NCI-H1105 (cell line): Measurements from ENCODE around the gene DCDC2C.

Experiments
- DNase-seq: peaks from one replicate; lab custom pipeline; 2025; lab: John Stamatoyannopoulos, UW

The DCDC2C gene

DNA sequence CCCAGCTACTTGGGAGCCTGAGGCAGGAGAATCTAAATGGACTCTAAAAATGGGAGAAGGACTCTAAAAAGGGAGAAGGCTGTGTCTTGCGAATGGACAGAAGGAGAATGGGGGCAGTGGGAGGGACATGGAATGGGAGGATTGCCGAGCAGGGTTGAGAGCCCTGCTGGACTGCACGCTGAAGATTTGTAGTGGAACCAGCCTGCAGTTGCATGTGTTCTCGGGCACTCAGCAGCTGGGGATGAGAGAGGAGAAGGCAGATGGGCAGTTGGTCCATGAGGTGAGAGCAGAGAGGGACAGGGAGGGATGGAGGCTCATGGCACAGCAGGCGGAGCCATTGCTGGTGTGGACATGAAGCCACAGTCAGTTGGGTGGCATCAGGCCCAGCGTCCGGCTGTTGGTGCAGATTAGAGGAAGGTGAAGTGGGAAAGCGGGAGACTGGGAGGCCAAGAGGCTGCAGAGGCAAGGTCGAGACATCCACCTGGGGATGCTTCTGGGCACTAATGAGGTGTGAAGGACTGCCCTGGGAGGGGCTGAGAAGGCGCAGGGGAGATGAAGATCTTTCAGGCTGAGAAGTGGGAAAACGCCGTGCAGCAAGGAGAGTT lies 40.7 kb downstream of the DCDC2C start:
- no peak for DNase-seq

DNA sequence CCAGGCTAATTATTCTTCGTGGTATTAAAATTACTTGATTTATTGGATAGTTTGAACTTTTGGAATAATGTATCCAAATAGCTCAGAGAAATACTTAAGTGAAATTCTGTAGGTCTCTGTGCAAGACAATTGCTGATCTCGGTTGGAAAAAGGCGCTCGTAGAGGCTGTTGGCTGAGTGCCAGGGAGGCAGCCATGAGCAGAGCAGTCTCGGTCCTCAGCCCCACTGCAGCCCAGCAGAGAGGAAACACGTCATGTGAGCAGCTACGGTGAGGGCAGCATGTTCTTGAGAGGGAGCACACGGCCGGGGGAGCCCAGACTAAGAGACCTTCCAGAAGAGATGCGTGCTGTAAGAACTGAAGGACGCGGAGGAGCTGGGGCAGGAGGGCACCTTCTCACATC lies 42.5 kb downstream of the DCDC2C start:
- DNase-seq: no peak

DNA sequence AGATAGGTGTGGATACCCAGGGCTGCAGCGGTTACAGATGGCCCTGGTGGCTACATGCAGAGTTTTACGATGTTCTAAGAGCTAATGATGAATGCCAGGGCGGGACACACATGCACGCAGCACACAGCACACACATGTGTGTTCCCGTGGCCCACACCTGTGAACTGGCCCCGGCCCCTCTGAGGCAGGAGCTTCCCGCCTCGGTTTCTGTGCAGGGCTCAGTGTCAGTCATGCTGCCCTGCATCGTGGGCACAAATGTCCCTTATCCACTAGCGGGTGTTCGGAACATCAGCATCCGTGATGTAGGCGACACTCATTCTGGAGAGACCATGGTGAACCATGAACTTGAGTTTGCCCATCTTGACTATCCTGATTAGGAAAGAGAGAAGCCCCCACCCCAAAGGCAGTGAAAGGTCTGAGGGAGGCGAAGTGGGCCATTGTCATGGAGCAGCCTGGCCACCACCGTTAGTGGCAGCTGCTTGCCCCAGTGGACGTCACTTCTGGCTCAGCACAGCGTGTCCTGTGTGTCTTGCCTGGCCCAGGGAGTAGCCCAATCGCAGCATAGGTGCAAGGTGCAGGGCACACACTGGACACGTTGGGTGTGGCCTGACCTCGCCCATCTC lies 43.8 kb downstream of the DCDC2C start:
- DNase-seq: no peak

DNA sequence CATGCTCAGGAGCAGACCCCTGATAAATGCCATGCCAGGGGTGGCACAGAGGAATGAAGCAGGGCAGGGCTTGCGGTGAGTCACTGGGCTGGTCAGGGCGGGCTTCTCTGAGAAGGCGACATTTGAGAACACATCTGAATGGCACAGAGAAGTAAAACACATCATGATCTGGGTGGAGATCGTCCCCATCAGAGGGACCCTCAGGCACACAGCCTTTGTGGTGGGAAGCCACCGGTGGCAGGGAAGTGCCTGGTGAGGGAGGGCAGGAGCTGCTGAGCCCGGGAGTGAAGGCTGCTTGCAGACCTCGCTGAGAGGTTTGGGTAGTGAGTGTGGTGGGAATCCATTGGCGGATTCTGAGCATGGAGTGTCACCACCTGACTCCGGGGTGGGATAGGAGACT lies 44.5 kb downstream of the DCDC2C start:
- no peak for DNase-seq

DNA sequence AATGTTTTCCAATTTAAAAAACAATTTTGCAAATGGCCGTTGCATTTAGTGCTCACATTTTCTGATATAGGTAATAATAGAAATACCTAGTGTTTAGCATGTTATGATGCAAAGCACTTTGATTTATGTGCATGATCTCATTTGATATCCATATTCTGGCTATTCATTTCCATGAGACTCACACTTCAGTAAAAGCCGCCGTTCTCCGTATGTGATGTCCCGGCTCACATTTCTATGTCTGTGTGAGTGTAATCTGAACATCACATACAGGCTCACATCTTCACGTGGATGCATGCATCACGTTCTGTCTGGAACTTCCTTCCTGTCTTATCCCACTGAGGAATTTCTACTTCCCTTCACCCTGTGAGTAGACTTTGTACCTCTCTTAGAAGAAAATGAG lies 45.8 kb downstream of the DCDC2C start:
- DNase-seq: no peak

DNA sequence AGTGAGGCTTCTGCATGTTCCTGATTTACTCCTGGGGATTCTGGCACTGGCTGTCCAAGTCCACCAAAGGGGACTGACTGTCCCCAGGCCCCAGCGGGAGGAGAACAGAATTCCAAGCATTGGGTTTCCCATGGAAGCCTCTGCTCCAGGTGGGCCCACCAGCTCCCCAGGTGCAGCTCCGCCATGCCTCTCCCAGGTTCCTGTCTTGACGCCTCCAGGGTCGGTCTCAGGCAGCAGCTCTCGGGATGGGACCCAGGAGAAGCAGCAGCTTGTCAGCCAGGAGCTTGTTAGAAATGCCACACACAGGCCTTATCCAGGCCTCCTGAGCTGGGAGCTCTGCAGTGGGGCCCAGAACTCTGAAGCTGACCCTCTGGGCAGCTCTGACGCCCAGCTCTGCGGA lies 47.9 kb downstream of the DCDC2C start:
- DNase-seq: no peak

DNA sequence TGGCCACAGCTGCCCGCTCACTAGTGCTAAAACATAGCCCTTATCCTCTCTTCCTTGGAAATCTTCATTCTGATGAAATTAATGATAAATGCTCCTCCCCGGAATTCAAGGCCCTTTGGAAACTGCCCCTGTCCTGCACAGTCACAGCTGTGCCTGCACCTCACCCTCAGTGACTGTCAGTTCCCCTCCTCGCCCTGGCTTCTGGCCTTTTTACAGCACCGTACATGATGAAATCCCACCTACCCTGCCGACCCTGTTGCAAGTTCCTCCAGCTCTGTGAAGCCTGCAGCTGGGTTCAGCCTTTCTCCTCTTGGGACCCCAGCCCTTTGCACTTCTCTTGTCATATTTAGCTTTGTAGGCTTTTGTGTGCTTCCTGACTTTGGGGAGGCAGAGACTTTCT lies 48.4 kb downstream of the DCDC2C start:
- DNase-seq: no peak

DNA sequence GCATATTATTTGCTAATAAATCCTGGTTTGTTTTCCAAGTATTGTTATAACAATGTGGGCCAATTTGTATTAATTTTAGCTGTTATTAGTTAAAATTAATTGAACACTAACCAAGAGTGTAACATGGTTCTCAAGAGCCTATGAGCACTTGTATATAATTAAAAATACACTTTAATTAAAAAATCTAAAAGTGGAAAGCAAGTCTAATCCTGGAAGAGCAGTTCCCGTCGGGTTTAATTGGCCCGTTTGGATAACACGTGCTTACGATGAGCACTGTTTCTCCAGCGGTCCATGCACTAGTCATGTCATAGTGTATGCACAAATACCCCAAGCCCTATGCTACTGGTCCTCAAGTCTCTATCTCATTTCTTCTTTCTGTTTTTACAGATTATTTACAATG lies 49.0 kb downstream of the DCDC2C start:
- DNase-seq: no peak

DNA sequence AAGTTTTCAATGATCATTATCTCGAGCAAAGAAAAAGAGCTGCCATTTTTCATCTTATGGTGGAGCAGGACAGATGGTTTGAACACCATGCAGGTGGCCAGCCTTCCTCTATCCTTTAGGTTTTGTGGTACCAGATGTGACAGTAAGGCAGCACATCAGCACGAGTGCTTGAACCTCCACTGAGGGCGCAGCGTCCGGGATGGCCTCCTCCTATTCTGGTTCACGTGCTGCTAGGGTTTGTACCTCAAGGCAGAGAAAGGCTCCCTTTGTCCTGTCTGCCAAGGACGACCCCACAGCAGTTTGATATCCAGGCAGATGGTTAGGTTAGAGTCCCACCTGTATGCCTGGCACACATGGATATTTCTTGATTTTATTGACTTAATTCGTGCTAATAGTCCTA lies 50.2 kb downstream of the DCDC2C start:
- no peak for DNase-seq

DNA sequence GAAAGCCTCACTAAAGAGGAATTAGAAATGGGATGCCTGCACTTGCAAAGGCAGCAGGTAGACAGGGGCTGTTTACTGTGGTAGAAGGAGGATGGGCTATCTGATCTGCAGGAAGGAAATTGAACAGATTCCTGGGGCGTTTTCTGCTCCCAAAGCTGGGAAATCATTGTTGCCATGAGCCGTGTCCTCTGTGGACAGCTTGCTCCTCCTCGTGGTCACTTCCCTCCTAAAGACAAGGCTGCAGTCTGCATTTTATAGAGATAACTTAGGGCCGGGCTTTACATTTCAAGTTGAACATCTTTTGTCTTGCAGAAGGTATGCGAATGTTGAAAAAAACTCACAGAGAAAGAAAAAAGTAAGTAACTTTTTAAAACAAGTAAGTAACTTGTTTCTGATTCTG lies 50.9 kb downstream of the DCDC2C start:
- DNase-seq: no peak

DNA sequence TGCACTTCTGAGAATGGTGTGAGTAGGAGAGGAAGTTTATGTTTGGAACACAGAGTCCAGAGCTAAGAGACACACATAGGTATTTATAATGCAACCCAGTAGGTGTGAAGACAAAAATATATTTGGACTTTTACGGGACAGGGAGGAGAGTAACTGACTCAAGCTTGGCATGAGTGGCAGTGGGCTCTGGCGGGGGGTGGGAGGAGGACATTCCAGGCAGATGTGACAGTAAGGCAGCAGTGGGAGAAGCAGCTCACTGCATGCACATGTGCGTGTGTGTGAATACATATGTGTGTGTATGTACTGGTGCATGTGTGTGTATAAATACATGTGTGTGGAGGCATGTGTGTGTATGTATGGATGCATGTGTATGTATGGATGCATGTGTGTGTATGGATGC lies 51.4 kb downstream of the DCDC2C start:
- no peak for DNase-seq

DNA sequence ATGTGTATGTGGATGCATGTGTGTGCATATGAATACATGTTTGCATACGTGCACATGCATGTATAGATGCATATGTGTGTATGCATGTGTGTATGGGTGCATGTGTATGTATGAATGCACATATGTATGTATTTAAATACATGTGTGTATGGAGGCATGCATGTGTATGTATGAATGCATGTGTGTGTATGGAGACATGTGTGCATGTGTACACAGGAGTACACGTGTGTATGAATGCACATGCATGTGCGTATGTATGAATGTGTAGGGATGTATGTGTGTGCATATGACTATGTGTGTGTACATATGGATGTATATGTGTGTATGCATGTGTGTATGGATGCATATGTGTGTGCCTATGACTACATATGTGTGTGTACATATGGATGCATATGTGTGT lies 51.9 kb downstream of the DCDC2C start:
- no peak for DNase-seq

DNA sequence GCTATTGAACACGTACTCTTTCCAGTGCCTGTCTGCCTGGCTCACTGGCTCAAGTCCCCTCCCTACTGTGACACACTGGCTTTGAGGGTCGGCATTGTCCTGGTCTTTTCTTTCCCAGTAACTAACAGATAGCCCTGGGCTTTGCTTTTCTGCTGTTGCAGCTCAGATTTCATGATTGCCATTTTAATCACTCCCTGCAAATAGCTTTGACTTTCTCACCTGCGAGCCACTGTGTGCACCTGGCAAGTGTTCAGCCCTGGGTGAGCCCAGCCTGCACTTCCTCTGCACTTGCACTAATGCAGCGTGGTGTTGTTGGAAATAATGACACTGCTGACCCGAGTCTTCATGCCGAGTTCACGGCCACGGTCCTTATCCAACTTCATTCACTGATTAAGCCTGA lies 52.9 kb downstream of the DCDC2C start:
- DNase-seq: peak; percentile 61

DNA sequence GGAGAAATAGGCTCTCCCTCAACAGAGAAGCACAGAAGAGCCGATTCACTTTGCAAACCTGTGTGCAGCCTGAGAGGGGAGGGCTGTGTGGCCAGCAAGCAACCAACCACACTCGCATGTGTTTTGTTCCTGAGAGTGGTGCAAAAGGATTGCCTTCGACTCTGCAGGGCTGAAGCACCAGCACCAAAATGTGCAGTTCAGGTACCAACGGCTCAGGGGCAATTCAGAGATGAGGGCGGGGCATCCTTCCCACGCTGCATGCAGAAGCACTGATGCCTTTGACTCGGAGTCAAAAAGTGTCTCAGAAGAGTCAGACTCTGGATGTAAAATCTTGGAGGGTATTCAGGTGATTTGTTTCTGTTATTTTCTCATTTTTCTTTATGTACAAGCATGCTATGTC lies 55.5 kb downstream of the DCDC2C start:
- no peak for DNase-seq

DNA sequence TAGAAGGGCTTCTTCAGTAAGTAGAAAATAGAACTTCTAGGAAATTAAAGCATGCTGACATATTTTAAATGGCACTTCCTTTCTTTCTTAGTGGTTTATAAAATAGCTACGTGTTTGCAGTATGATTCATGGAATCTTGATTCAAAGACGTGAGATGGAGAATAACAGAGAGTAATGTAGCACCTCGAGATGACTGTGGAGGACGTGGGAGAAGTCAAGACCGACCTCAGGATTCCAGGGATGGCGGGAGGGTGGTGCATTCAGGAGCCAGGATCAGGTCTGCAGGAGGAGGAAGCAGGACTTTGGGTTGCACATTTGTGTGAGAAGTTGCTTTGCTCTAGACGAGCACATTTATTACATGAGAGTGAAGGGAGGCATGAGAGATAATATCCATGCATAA lies 56.0 kb downstream of the DCDC2C start:
- no peak for DNase-seq

DNA sequence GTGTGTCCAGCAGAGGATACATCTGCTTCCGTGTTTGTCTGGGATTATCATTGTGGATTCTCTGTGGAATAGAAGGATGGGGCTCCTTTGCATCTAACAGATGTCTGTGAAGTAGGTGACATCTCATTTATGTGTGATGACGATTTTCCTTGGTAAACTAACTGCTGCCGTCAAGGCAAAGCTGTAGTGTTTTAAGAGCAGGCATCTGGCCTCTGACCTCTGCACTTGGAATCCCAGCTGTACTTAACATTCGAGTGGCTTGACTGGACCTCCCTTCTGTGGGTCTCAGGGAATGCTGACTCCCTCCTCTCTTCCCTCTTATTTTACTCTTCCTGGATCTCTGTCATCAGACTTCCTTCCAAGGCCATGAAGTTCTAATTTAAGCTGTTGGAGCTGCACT lies 56.4 kb downstream of the DCDC2C start:
- DNase-seq: no peak

DNA sequence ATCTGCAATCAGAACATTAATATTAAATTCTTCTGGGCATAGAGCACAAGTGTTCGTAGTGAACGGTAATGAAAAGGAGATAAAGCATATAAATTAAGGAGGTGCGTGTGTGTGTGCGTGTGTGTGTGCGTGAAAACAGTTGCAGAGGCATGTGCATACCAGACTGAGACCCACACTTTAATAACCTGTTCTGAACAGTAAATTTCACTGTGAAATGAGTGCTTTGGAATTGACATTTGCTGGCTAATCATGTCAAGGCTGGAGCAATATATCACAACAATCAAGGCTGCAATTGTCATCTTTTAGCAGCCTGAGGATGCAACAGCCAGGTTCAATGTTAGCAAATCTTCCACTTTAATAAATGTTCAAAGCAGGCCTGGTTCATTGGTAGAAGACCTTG lies 57.9 kb downstream of the DCDC2C start:
- DNase-seq: no peak

DNA sequence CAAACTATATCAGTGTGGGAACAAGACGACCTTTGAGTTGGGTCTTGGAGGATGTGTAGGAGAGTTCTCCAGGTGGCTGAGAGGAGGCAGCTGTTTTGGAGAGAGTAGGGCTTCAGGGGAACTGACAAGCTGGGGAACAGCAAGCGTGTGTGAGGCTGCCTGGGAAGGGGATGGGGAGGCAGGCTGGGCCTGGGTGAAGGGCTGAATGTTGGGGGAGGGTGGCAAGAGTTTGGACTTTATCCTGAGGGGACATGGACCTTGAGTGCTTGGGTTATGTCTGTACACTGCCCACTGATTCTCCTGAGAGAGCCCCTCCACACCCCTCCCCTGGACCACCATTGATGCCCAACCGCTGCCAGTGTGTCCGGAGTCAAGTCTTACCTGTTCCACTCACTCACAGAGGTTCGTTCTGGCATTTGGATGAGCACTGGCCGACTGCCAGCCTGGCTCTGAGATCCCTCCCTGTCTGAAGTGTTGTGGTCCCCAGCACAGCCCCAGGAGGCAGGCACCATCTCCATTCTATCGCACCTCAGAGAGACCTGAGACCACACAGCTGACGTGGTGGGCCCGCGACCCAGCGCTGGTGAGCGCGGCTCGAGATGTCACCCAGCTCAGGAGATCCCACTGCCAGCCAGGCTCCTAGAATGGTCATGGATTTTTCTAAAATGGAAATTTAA lies 59.5 kb downstream of the DCDC2C start:
- DNase-seq: no peak

DNA sequence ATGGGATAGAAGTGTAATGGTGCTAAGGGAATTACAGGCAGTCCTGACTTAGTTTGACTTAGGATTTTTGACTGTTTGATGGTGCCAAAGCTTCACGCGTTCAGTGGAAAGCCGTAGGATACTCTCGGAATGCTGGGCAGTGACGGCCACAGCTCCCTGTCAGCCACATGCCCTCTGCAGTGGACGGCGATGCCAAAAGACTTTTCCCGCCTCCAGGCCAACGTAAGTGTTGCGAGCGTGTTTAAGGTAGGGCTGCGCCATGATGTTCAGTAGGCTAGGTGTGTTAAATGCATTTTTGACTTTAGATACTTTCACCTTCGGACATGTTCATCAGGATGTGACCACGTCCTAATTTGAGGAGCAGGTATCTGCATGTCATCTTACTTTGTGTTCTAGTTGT lies 63.4 kb downstream of the DCDC2C start:
- no peak for DNase-seq

DNA sequence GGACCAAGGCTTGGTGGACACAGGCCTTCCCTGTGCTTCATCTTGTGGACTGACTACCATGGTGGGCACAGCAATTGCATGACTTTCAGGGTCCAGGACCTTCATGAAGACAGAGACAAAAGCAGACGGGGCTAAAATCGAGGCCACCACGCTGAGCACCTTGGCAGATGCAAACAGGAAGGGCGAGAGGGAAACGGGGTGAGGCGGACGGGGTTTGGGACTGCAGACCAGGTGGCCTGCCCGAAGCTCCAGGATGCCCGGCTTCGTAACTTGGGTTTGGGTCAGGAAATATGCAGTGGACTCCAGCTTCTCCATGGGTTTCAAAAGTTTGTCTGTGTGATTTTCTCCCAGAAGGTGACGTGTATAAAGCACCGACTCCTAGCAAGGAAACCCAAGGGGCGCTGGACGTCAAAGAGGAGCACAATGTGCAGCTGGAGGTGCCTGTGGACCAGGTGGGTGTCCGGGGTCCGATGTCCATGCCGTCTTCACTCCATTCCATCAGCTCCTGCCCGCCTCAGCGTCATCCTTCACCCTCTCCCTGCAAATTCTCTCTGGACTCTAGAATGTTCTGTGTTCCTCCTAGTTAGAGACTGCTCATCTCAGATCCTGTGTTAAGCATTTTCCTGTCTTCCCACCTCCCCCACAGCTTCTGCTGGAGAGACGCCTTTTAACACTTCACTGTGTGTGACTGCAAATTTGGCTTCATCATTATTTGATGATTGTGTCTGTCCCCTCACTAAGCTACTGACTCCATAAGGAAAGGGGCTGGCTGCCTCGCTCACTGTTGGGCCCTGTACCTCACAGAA lies 65.8 kb downstream of the DCDC2C start:
- DNase-seq: no peak

DNA sequence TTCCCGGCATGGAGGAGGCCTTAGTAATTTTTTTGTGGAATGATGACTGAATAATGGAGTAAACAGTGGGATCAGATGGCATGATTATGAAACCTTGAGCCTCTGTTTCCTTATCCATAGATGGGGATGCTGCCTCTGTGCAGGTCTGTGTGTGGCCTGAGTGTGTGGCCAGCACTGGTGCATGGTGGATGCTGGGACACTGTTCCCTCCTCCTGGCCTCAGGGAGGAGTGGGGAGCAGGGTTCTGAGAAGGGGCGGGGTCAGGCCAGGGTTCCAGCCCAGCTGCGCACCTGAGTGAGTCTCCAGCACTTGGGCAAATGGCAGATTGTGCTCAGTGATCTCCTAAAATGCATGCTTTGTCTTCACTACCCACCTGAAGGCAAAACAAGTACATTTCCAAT lies 66.4 kb downstream of the DCDC2C start:
- DNase-seq: no peak

DNA sequence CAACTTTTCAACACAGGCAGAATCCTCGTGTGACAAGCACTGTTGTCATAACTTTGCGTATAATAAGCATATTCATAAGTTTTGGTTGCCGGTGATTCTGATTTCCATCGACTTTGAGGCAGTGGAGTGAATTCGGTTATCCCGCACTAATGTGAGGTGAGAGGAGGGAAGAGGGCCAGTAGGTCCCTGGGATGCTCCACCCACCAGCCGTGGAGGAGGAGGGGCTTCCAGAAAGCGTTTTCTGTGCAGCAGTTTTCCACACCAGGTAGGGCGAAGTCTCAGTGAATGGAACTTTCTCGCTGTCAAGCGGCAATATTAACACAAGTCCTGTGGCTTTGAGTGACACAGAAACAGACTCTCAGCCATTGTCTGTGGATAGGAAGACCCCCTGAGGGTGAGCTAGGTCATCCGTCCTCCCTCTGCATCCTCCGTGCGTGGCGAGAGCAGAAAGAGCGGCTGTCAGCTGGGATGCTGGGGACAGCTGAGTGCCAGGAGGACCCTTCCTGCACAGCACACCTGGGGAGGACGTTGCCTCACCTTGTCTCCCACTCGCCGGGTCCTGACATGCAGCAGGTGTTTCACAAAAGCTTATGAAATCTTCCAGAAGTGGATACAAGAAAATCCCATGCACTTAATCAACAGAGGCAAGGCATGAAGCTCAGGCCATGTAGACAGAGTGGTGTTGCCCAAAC lies 67.5 kb downstream of the DCDC2C start:
- DNase-seq: no peak
